ENCODE data around the gene CDIPT. TPM values are rescaled to one million over a fixed set of nuclear protein-coding genes. Genes with fewer than 3 reads are reported as not detected.

CDIPT gene
- total RNA-seq, 2 donors from 2014 or later, result 92.1 to 107 TPM

DNA sequence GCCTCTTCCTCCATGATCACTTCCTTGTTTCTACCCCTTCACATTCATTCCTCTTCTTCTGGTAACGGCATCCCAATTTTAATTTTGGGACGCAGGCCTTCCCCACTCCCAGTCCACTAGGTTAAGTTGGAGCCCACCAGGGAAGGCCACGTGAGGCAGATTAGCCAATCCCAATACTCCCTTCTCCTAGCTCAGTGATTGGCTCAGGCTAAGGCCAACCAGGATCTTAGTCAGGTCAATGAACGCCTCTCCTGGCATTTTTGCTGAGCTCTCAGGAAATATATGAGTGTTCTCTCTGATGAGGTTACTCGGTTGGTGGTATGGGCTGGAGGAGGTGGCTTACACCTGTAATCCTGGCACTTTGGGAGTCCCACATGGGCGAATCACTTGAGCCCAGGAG is 21.0 kb upstream of the CDIPT start:
- no peak for ATAC-seq (ENCODE audit: insufficient number of reproducible peaks, low FRiP score, low read depth)
- no peaks in the 10 kb centered on the region for H3K27me3 ChIP-seq (replicated peaks; ENCODE audit: insufficient read depth)
- TF ChIP-seq, protein P1, sequence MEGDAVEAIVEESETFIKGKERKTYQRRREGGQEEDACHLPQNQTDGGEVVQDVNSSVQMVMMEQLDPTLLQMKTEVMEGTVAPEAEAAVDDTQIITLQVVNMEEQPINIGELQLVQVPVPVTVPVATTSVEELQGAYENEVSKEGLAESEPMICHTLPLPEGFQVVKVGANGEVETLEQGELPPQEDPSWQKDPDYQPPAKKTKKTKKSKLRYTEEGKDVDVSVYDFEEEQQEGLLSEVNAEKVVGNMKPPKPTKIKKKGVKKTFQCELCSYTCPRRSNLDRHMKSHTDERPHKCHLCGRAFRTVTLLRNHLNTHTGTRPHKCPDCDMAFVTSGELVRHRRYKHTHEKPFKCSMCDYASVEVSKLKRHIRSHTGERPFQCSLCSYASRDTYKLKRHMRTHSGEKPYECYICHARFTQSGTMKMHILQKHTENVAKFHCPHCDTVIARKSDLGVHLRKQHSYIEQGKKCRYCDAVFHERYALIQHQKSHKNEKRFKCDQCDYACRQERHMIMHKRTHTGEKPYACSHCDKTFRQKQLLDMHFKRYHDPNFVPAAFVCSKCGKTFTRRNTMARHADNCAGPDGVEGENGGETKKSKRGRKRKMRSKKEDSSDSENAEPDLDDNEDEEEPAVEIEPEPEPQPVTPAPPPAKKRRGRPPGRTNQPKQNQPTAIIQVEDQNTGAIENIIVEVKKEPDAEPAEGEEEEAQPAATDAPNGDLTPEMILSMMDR (IDR thresholded peaks at IDR 0.05), result no peak
- no peaks in the 10 kb centered on the region for H3K4me1 ChIP-seq (ENCODE audit: control insufficient read depth in 1 of 2, low read depth in 2 of 2)
- no peaks in the 10 kb centered on the region for H3K36me3 ChIP-seq
- H3K9me3 ChIP-seq, result no peaks in the 10 kb centered on the region
- no peak for DNase-seq (ENCODE audit: low spot score)
- H3K27ac ChIP-seq, result no peak overlapping the region
- H3K4me3 ChIP-seq, result no peak overlapping the region

DNA sequence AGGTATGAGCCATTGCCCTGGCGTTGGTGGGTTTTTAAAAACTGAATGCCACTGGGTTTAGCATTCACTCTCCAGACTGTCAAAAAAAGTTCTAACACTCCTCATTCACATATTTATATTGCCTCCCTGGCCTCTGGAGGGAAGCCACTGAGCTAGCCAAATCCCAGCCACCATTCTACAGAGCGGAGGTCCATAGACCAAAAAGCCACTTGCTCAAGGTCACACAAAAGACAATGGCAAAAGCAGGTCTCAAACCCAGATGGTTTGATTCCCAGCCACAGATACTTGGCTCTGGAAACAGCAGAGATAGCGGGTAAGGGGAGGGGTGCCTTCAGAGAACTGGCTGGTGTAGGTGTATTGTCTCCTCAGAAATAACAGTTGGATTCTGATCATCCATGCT is 18.0 kb upstream of the CDIPT start:
- no peaks in the 10 kb centered on the region for H3K36me3 ChIP-seq
- no peak for DNase-seq (ENCODE audit: low spot score)
- no peak for ATAC-seq (ENCODE audit: insufficient number of reproducible peaks, low FRiP score, low read depth)
- H3K9me3 ChIP-seq, result no peaks in the 10 kb centered on the region
- TF ChIP-seq, protein P1 (IDR thresholded peaks at IDR 0.05), result no peak
- no peak overlapping the region for H3K4me3 ChIP-seq
- no peaks in the 10 kb centered on the region for H3K4me1 ChIP-seq (ENCODE audit: control insufficient read depth in 1 of 2, low read depth in 2 of 2)
- no peak overlapping the region for H3K27ac ChIP-seq
- H3K27me3 ChIP-seq (replicated peaks; ENCODE audit: insufficient read depth), result peaks cover 14% of the 10 kb centered on the region

DNA sequence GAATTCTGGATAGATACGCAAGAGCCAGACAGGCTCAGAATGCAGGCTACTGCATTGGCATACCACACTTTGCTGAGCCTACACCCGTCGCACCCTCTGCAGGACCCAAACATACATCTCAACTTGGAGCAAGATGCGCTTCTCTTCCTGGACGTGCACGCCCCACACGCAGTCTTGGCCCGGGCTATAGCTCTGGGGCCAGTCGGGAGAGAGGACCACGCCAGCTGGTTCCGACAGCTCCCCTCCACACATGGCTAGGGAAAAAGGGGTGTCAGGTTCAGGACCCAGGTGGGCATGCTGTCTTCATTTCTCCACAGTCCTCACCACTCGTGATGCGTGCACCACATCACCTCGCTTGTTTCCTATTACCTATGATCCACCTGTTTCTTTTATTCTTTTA is 15.1 kb upstream of the CDIPT start:
- DNase-seq (ENCODE audit: low spot score), result no peak
- TF ChIP-seq, protein P1 (IDR thresholded peaks at IDR 0.05), result no peak
- Histone ChIP-seq H3K36me3 (no peaks in the 10 kb centered on the region), H3K4me1 (ENCODE audit: control insufficient read depth in 1 of 2, low read depth in 2 of 2) (no peaks in the 10 kb centered on the region), H3K9me3 (no peaks in the 10 kb centered on the region), H3K4me3 (no peak overlapping the region), H3K27me3 (replicated peaks; ENCODE audit: insufficient read depth) (peaks cover 14% of the 10 kb centered on the region), H3K27ac (no peak overlapping the region)
- no peak for ATAC-seq (ENCODE audit: insufficient number of reproducible peaks, low FRiP score, low read depth)

DNA sequence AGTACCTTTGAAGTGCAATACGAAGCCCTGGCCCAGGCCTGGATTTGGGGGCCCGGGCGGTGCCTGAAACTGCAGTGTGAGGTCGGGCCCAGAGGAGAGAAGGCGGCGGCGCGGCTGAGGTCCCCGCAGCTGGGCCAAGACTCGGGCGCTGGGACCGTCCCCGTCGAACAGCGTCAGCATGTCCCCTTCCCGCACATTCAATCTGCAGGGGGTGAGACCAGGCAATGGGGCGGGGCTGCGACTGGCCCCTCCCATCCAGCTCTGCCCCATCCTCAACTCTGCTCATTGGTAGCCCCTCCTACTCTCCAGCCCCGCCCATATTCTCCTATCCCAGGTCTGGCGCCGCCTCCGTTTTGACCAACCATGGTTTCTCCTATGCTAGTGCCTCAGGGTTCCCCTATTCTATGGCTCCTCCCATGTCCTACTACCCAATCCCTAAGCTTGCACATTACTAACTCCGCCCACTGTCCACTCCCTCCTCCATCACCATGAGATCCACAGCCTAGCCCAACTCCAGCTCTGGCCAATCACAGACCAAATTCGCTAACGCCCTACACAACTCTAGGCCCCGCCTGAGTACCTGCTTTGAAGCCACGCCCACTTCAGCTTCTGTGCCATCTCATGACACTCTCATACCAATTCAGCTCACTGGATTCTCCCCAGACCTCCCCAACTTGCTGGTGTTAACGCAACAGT is 14.4 kb upstream of the CDIPT start:
- peaks cover 14% of the 10 kb centered on the region for H3K27me3 ChIP-seq (replicated peaks; ENCODE audit: insufficient read depth)
- ATAC-seq (ENCODE audit: insufficient number of reproducible peaks, low FRiP score, low read depth) (no peak), DNase-seq (ENCODE audit: low spot score) (no peak)
- H3K4me1 ChIP-seq (ENCODE audit: control insufficient read depth in 1 of 2, low read depth in 2 of 2), result no peaks in the 10 kb centered on the region
- no peak overlapping the region for H3K27ac ChIP-seq
- no peaks in the 10 kb centered on the region for H3K9me3 ChIP-seq
- TF ChIP-seq, protein P1 (IDR thresholded peaks at IDR 0.05), result no peak
- H3K36me3 ChIP-seq, result no peaks in the 10 kb centered on the region
- H3K4me3 ChIP-seq, result peak overlapping the region; percentile 58

DNA sequence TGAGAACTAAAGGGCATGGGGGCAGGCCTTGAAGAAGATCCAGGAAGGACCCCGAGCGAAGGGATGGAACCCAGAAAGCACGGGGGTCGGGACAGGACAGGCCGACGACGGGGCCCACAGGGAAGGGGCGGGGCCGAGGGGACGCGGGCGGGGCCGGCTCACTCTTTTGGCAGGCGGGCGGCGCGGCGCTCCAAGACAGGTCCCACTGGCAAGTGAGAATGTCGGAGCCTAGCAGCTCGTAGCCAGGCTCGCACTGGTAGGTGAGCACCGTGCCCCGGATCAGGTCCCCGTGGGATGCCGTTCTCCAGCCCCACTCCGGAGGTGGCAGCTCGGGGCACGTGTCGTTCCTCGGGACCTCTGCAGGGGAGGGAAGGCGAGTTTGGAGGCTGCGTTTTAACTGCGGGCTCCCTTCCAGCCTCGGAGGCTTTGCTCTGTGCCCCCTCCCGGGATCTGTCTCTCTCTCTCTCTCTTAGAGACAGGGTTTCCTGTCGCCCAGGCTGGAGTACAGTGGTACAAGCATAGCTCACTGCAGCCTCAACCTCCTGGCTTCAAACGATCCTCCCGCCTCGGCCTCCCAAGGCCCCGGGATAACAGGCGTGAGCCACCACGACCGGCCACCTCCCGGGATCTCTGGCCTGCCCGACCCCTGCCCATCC is 13.7 kb upstream of the CDIPT start:
- H3K27me3 ChIP-seq (replicated peaks; ENCODE audit: insufficient read depth), result peaks cover 14% of the 10 kb centered on the region
- ATAC-seq (ENCODE audit: insufficient number of reproducible peaks, low FRiP score, low read depth), result no peak
- no peak for DNase-seq (ENCODE audit: low spot score)
- TF ChIP-seq, protein P1 (IDR thresholded peaks at IDR 0.05), result no peak
- no peaks in the 10 kb centered on the region for H3K4me1 ChIP-seq (ENCODE audit: control insufficient read depth in 1 of 2, low read depth in 2 of 2)
- H3K4me3 ChIP-seq, result peak overlapping the region; percentile 58
- no peaks in the 10 kb centered on the region for H3K9me3 ChIP-seq
- no peaks in the 10 kb centered on the region for H3K36me3 ChIP-seq
- no peak overlapping the region for H3K27ac ChIP-seq

Data from thoracic aorta (tissue), 2 donors.